H1 (cell line): ENCODE measurements around the gene TMEM125. TPM values are rescaled to one million over a fixed set of nuclear protein-coding genes. Genes with fewer than 3 reads are reported as not detected.

ENCODE experiments used
- CTCF ChIA-PET: fragments of 300-600 bp; sonication (Branson Sonifier 250); formaldehyde crosslinking; loops from one replicate; lab custom pipeline; 2021; ENCODE audit not compliant: partially characterized antibody; lab: Charles Lee
- POLR2A ChIA-PET: fragments of 300-600 bp; sonication (Branson Sonifier 250); formaldehyde crosslinking; loops from one replicate; lab custom pipeline; 2021; ENCODE audit warnings: inconsistent platforms; ENCODE audit not compliant: partially characterized antibody; lab: Charles Lee
- DNase-seq, 2 experiments: peaks; one replicate each; pipeline versions ENCODE4 v3.0.0 to v3.0.0-alpha.2; 2010 to 2022; ENCODE audit warnings: low spot score in 2 of 2, low read depth in 1 of 2, mixed read lengths in 1 of 2
- FAIRE-seq: peaks from 2 replicates; lab custom pipeline; 2011; peaks lifted over from hg19 to GRCh38; lab: Jason Lieb, UNC
- H2AFZ ChIP-seq: 2 replicates; pipeline ENCODE4 v1.8.1; 2012; ENCODE audit warnings: low read length, inconsistent platforms
- H2AK5ac ChIP-seq: 2 replicates; pipeline ENCODE4 v1.6.1; 2013; ENCODE audit warnings: low read depth, low read length
- H2BK120ac ChIP-seq: replicated peaks from 2 replicates; pipeline ENCODE3; 2013; ENCODE audit warnings: low read depth, low read length, inconsistent platforms
- H2BK12ac ChIP-seq: 2 replicates; pipeline ENCODE4 v1.6.1; 2013; ENCODE audit warnings: low read depth, low read length
- H2BK15ac ChIP-seq: 2 replicates; pipeline ENCODE4 v1.6.1; 2013; ENCODE audit warnings: low read length
- H2BK20ac ChIP-seq: 2 replicates; pipeline ENCODE4 v1.6.1; 2013; ENCODE audit warnings: low read length
- H2BK5ac ChIP-seq: 2 replicates; pipeline ENCODE4 v1.6.1; 2013; ENCODE audit warnings: low read depth, low read length
- H3K14ac ChIP-seq: 2 replicates; pipeline ENCODE4 v1.6.1; 2013; ENCODE audit warnings: inconsistent platforms; ENCODE audit not compliant: insufficient read length
- H3K18ac ChIP-seq: 2 replicates; pipeline ENCODE4 v1.6.1; 2013; ENCODE audit warnings: low read length; ENCODE audit errors: extremely low read depth
- H3K23ac ChIP-seq: 2 replicates; pipeline ENCODE4 v1.6.1; 2013; ENCODE audit warnings: inconsistent platforms; ENCODE audit not compliant: insufficient read length
- H3K23me2 ChIP-seq: 2 replicates; pipeline ENCODE4 v1.6.1; 2013; ENCODE audit warnings: low read depth, low read length
- H3K27ac ChIP-seq: 2 replicates; pipeline ENCODE4 v1.6.1; 2011; ENCODE audit warnings: low read depth, low read length, inconsistent platforms
- H3K27me3 ChIP-seq, 4 experiments: replicated peaks in 1 of 4; 1 replicate in 1 of 4; 2 replicates in 3 of 4; pipeline versions ENCODE4 v1.6.1 to v1.8.1; 2011 to 2013; ENCODE audit warnings: low read length in 3 of 4, mild to moderate bottlenecking in 3 of 4, inconsistent platforms in 2 of 4, mixed read lengths in 2 of 4, moderate library complexity in 1 of 4; ENCODE audit not compliant: control insufficient read depth in 3 of 4, insufficient read depth in 3 of 4; ENCODE audit errors: extremely low read depth in 1 of 4
- H3K36me3 ChIP-seq, 4 experiments: 2 replicates each; pipeline versions ENCODE4 v1.6.1 to v1.8.1; 2011 to 2013; ENCODE audit warnings: mild to moderate bottlenecking in 4 of 4, low read length in 3 of 4, moderate library complexity in 2 of 4, control low read depth in 1 of 4, inconsistent platforms in 1 of 4; ENCODE audit not compliant: insufficient read depth in 4 of 4, control insufficient read depth in 2 of 4
- H3K4ac ChIP-seq: replicated peaks from 2 replicates; pipeline ENCODE3; 2013; ENCODE audit warnings: low read length, low read depth, mixed read lengths, inconsistent platforms; ENCODE audit not compliant: insufficient read length
- H3K4me1 ChIP-seq, 4 experiments: replicated peaks in 1 of 4; 1 replicate in 1 of 4; 2 replicates in 3 of 4; pipeline versions ENCODE4 v1.6.1 to v1.8.1; 2011 to 2013; ENCODE audit warnings: low read length in 3 of 4, inconsistent platforms in 2 of 4, mixed read lengths in 1 of 4; ENCODE audit not compliant: insufficient read depth in 4 of 4, control insufficient read depth in 3 of 4
- H3K4me2 ChIP-seq, 2 experiments: 2 replicates each; pipeline versions ENCODE4 v1.6.1 to v1.8.1; 2011 to 2013; ENCODE audit warnings: low read depth in 2 of 2, low read length in 2 of 2, control low read depth in 1 of 2, inconsistent platforms in 1 of 2, mild to moderate bottlenecking in 1 of 2; ENCODE audit not compliant: insufficient read depth in 1 of 2
- H3K4me3 ChIP-seq, 4 experiments: fragments of 200-600, 300-600 bp in 1 of 4; sonication (generic), shearing (Covaris generic), sonication (Bioruptor Twin) in 1 of 4; 2 replicates each; pipeline versions ENCODE4 v1.5.1 to v1.8.1; 2011 to 2016; ENCODE audit warnings: low read length in 4 of 4, low read depth in 3 of 4, control low read depth in 2 of 4, inconsistent platforms in 2 of 4, mild to moderate bottlenecking in 2 of 4, mixed read lengths in 1 of 4, moderate library complexity in 1 of 4; ENCODE audit not compliant: insufficient read depth in 2 of 4; ENCODE audit errors: extremely low read depth in 1 of 4
- H3K56ac ChIP-seq: replicated peaks from 2 replicates; pipeline ENCODE3; 2013; ENCODE audit warnings: low read depth, mild to moderate bottlenecking, mixed read lengths, low read length, inconsistent platforms; ENCODE audit not compliant: insufficient read length
- H3K79me1 ChIP-seq: 2 replicates; pipeline ENCODE4 v1.6.1; 2013; ENCODE audit warnings: low read depth, low read length, control low read depth
- H3K79me2 ChIP-seq, 2 experiments: 2 replicates each; pipeline versions ENCODE4 v1.6.1 to v1.8.1; 2012 to 2013; ENCODE audit warnings: low read length in 2 of 2, mild to moderate bottlenecking in 2 of 2, inconsistent platforms in 1 of 2; ENCODE audit not compliant: insufficient read depth in 2 of 2, control insufficient read depth in 1 of 2
- H3K9ac ChIP-seq, 4 experiments: replicated peaks in 1 of 4; 1 replicate in 1 of 4; 2 replicates in 3 of 4; pipeline versions ENCODE4 v1.6.1 to v1.8.1; 2011 to 2013; ENCODE audit warnings: low read depth in 3 of 4, low read length in 3 of 4, control low read depth in 2 of 4, mild to moderate bottlenecking in 2 of 4, moderate library complexity in 2 of 4, inconsistent platforms in 1 of 4; ENCODE audit errors: extremely low read depth in 1 of 4
- H3K9me3 ChIP-seq, 2 experiments: 2 replicates each; pipeline versions ENCODE4 v1.6.1 to v1.8.1; 2012 to 2013; ENCODE audit warnings: mild to moderate bottlenecking in 2 of 2, moderate library complexity in 2 of 2, control low read depth in 1 of 2, inconsistent platforms in 1 of 2, low read depth in 1 of 2, low read length in 1 of 2, mixed read lengths in 1 of 2; ENCODE audit not compliant: insufficient read depth in 2 of 2
- H4K20me1 ChIP-seq, 2 experiments: replicated peaks in 1 of 2; 2 replicates each; pipeline versions ENCODE3 to v1.8.1; 2011 to 2013; ENCODE audit warnings: inconsistent platforms in 2 of 2, low read length in 2 of 2, mild to moderate bottlenecking in 1 of 2; ENCODE audit not compliant: insufficient read depth in 2 of 2, control insufficient read depth in 1 of 2
- H4K5ac ChIP-seq: 2 replicates; pipeline ENCODE4 v1.6.1; 2013; ENCODE audit warnings: low read length, low read depth, mixed read lengths, inconsistent platforms; ENCODE audit not compliant: insufficient read length
- H4K8ac ChIP-seq: 2 replicates; pipeline ENCODE4 v1.8.0; 2013; ENCODE audit warnings: mild to moderate bottlenecking, moderate library complexity, low read length, inconsistent platforms; ENCODE audit not compliant: insufficient read depth; ENCODE audit errors: extremely low read depth
- H4K91ac ChIP-seq: replicated peaks from 2 replicates; pipeline ENCODE3; 2013; ENCODE audit warnings: low read length, mixed read lengths, inconsistent platforms; ENCODE audit not compliant: insufficient read length
- SAP30 ChIP-seq: fragments of 300-600 bp; sonication (generic); IDR thresholded peaks from 2 replicates; pipeline ENCODE4 v1.7.1; 2012; ENCODE audit warnings: low read length, moderate library complexity, mild to moderate bottlenecking, inconsistent platforms; ENCODE audit not compliant: insufficient read depth, insufficient replicate concordance
- TBP ChIP-seq: IDR thresholded peaks from 2 replicates; pipeline ENCODE4 v1.6.1; 2011; ENCODE audit warnings: low read depth, low read length, improper control_type of control experiment
- WGBS, 2 experiments: shearing (Covaris generic) in 1 of 2; methylation state at CpG; one replicate each; pipeline versions ENCODE4 v1.1.6 to v1.1.7; 2013 to 2015; ENCODE audit warnings: low lambda C conversion rate in 2 of 2, mixed read lengths in 2 of 2, inconsistent platforms in 1 of 2, low coverage in 1 of 2, missing lambda C conversion rate in 1 of 2; ENCODE audit not compliant: insufficient replicate concordance in 2 of 2, insufficient coverage in 1 of 2, insufficient read length in 1 of 2; ENCODE audit errors: extremely low coverage in 1 of 2, missing lambda C conversion rate in 1 of 2; 5-methylcytosine and 5-hydroxymethylcytosine counted together
- polyA plus RNA-seq, 7 experiments: library from polyadenylated mRNA; depleted of rRNA in 3 of 7; stranded (reverse) in 5 of 7; unstranded in 2 of 7; fragments of >200 nt in 5 of 7; fragments of 200-250 nt in 2 of 7; gene quantifications; 1 replicate in 5 of 7; 2 replicates in 1 of 7; 4 replicates in 1 of 7; pipeline versions ENCODE4 v1.2.1 to v1.2.3, GENCODE V29; 2011 to 2013; ENCODE audit warnings: missing spikeins in 2 of 7, mixed read lengths in 2 of 7
- total RNA-seq: library from RNA; stranded (reverse); fragmentation: NEBNext Ultra II Directional; extraction: Animal tissue kit (Norgen Biotek cat#: 25700); gene quantifications from 2 replicates; pipeline ENCODE4 v1.2.1, GENCODE V29; 2021

TMEM125 gene
- total and polyA plus RNA-seq, 2 of the 8 experiments (the other 6 are each of a cell fraction or from before 2014, with no cell fraction given), result 26.5 to 46.7 TPM

- no peak overlapping the region for H2AFZ ChIP-seq
- no peak overlapping the region for H3K18ac ChIP-seq
- H3K23ac ChIP-seq, result no peak overlapping the region
- no peak overlapping the region for H3K4ac ChIP-seq
- DNase-seq, result no peak
- no peak overlapping the region for H3K27ac ChIP-seq
- H3K56ac ChIP-seq, result no peak overlapping the region
- no peaks in the 10 kb centered on the region for H3K4me1 ChIP-seq
- no peak for TF ChIP-seq TBP
- no peak for TF ChIP-seq SAP30
- TF ChIP-seq, all 59 proteins: peak for 0
- H3K4me3 ChIP-seq, result no peak overlapping the region
- no peak overlapping the region for H2BK12ac ChIP-seq
- H3K23me2 ChIP-seq, result no peaks in the 10 kb centered on the region
- peaks cover 17 to 43% of the 10 kb centered on the region in 2 experiments for H3K9me3 ChIP-seq
- no peak overlapping the region for H2BK15ac ChIP-seq
- no peak overlapping the region for H2AK5ac ChIP-seq
- H2BK5ac ChIP-seq, result no peak overlapping the region
- H4K5ac ChIP-seq, result no peak overlapping the region
- no peaks in the 10 kb centered on the region for H3K27me3 ChIP-seq
- no peak overlapping the region for H4K8ac ChIP-seq
- POLR2A ChIA-PET, result no interaction called here
- no peaks in the 10 kb centered on the region for H3K79me1 ChIP-seq
- WGBS, 2 experiments, result 85% methylated on average over 1 of the region's 1 CpG; no CpG with 5 or more reads in 1 of the 2 experiments
- no peaks in the 10 kb centered on the region for H4K20me1 ChIP-seq
- H2BK20ac ChIP-seq, result no peak overlapping the region
- H2BK120ac ChIP-seq, result no peak overlapping the region
- no peak overlapping the region for H3K9ac ChIP-seq
- no peak overlapping the region for H3K14ac ChIP-seq
- no peak overlapping the region for H4K91ac ChIP-seq
- FAIRE-seq, result no peak
- CTCF ChIA-PET, result interaction anchor here (2.8 kb wide), 1 partner anchor 14 kb away, joined by 7 read pairs; no protein-coding TSS in a partner anchor
- no peaks in the 10 kb centered on the region for H3K79me2 ChIP-seq
- no peaks in the 10 kb centered on the region for H3K36me3 ChIP-seq
- H3K4me2 ChIP-seq, result no peak overlapping the region
These were observed 17.6 kb upstream of the TMEM125 start for GRCh38 chr1:43252225-43252624.
